GM10266 (cell line): ENCODE results near the gene CTBP2.

Source experiments
- DNase-seq: peaks from one replicate; pipeline ENCODE4 v3.0.0; 2012; ENCODE audit errors: extremely low spot score
- TF ChIP-seq, protein P1 (sequence below): IDR thresholded peaks from 2 replicates; pipeline ENCODE4 v1.5.1; 2012; ENCODE audit warnings: mild to moderate bottlenecking, low read depth; ENCODE audit not compliant: control insufficient read depth, insufficient read depth; ENCODE audit errors: missing control alignments

CTBP2 gene

GRCh38 chr10:125141150-125141859 is 19.1 kb downstream of the CTBP2 start:
- DNase-seq = no peak
- TF ChIP-seq, protein P1, sequence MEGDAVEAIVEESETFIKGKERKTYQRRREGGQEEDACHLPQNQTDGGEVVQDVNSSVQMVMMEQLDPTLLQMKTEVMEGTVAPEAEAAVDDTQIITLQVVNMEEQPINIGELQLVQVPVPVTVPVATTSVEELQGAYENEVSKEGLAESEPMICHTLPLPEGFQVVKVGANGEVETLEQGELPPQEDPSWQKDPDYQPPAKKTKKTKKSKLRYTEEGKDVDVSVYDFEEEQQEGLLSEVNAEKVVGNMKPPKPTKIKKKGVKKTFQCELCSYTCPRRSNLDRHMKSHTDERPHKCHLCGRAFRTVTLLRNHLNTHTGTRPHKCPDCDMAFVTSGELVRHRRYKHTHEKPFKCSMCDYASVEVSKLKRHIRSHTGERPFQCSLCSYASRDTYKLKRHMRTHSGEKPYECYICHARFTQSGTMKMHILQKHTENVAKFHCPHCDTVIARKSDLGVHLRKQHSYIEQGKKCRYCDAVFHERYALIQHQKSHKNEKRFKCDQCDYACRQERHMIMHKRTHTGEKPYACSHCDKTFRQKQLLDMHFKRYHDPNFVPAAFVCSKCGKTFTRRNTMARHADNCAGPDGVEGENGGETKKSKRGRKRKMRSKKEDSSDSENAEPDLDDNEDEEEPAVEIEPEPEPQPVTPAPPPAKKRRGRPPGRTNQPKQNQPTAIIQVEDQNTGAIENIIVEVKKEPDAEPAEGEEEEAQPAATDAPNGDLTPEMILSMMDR = no peak

GRCh38 chr10:125140151-125140550 is 20.2 kb downstream of the CTBP2 start:
- TF ChIP-seq, protein P1 = no peak
- DNase-seq = no peak

DNA sequence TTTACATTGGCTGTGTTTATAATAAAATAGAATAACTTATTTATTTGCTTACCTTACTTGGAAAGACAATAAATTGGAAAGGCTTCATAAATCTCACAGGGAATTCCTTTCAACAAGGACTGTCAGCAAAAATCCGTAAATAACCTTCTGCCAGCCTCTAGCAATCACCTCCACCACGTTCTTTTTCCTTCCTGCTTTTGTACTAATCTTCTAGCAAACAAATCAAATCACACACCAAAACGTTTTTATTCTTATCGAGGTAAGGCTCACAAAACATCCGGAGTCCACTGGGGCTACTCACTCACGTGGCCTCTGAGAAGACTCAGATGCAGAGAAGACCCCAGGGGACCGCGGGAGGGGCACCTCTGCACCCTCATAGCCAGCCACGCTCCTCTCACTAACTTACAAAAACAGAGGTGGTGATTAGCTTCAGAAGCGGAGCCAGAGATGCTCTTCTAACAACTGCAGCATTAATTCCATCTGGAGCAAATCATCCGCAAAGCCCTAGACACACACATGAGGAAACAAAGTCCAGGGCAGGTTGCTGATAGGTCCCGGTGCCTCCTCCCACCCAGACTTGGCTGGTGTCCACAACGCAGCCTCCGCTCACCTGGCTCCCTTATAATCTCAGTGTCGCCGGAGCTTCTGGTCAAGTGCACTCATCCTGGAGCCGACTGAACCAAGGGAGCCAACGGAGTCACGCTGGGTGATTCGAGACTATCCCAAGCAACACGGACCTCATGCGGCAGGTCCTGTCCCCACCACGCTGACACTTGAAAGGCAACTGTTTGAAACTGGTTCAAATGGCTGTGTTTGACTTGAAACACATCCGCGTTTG is 22.5 kb downstream of the CTBP2 start:
- TF ChIP-seq, protein P1 = no peak
- no peak for DNase-seq

DNA sequence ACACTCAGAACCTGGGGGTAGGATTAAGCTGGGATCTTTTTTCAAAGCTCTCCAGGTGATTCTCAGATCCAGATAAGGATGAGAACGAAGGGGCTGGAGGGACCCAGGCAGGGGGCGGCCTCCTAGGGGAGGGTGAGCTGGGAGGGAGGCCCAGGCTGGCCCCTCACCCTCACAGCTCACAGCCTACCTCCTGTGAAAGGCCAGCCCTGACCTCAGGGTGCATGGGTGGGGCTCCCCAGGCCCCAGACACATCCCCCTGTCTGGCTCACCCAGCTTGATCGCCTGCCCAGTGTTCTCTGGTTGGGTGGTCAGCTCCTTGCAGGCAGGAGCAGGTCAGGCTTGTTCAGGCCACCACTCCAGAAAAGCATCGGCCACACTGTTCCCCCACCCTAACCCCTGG is 24.3 kb downstream of the CTBP2 start:
- TF ChIP-seq, protein P1 = no peak
- DNase-seq = no peak

GRCh38 chr10:125135771-125136035 is 24.7 kb downstream of the CTBP2 start:
- TF ChIP-seq, protein P1 = no peak
- no peak for DNase-seq

DNA sequence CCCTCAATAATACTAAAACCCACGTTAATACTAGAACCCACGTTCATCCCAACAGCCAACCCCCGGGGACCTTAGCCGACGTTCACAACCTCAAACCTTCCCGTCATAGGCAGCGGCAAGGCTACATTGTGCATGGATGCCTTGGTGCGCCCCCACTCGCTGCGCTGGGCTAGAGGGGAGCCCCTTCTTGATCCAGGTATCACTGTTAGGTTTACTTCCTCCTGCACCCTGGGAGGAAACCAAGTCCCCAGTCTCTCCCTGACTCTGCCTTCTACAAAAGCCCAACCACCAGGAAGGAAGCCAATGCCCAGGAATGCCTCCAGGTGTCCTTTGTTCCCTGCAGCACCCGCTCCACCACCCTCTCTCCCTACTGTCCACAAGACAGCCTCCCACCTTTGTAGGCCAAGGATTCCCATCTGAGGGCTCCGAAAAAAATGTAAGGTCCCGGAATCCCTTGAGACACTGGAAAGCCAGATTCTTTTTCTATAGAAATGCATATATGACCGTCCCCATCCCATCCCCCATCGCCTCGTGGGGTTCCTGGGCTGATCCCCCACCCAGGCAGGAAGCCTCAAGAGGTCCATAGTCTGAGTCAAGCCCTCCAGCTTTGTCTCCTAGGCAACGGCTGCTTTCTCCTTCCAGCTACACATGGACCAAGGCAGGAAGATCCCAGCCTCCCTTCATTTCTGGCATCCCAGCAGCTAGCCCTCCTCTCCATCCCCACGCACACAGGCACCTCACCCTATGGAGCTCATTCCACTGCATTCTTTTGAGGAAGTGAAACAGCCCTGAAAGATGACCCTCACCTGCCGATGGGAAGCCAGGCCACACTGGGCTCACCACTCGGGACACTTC is 25.2 kb downstream of the CTBP2 start:
- DNase-seq = no peak
- TF ChIP-seq, protein P1 = no peak
